Lower lobe of right lung (tissue), 2 donors: ENCODE results near the gene FBXO42. TPM values are rescaled to one million over a fixed set of nuclear protein-coding genes. Genes with fewer than 3 reads are reported as not detected.
"Not testable (repeated sequence)": the region's sequence is repeated elsewhere in the genome, so short reads cannot be mapped to it uniquely, and the experiment has no call there.

ENCODE experiments used
- ATAC-seq, 2 donors: fragments of 200-7000 bp; cut with Tn5 transposase; one replicate each; pipeline ENCODE4 v1.9.1; 2020 to 2022; ENCODE audit warnings: mild to moderate bottlenecking in 2 of 2, moderate library complexity in 2 of 2
- DNase-seq: peaks from one replicate; pipeline ENCODE4 v3.0.0-alpha.2; 2020
- H3K27ac ChIP-seq: fragments of 200-600 bp; one replicate; pipeline ENCODE4 v1.8.0; 2022
- H3K27me3 ChIP-seq: fragments of 200-600 bp; one replicate; pipeline ENCODE4 v1.8.0; 2022; ENCODE audit warnings: low read depth
- H3K36me3 ChIP-seq: fragments of 200-600 bp; one replicate; pipeline ENCODE4 v1.8.0; 2022; ENCODE audit warnings: mild to moderate bottlenecking
- H3K4me1 ChIP-seq: fragments of 200-600 bp; one replicate; pipeline ENCODE4 v1.8.0; 2022
- H3K4me3 ChIP-seq: fragments of 200-600 bp; one replicate; pipeline ENCODE4 v1.8.0; 2022; ENCODE audit warnings: mild to moderate bottlenecking
- H3K9me3 ChIP-seq: fragments of 200-600 bp; one replicate; pipeline ENCODE4 v1.8.0; 2022
- intact Hi-C: fragments of 100-400 bp; cut with DNase I; formaldehyde crosslinking; loops from one replicate; pipeline ENCODE4 v1.11.0; 2022
- total RNA-seq: library from RNA; stranded (reverse); fragmentation: NEBNext Ultra II Directional; extraction: Animal tissue kit (Norgen Biotek cat#: 25700); gene quantifications from one replicate; pipeline ENCODE4 v1.2.1, GENCODE V29; 2021
- TF ChIP-seq, protein P1 (sequence below): fragments of 200-600 bp; IDR thresholded peaks from one replicate; pipeline ENCODE4 v1.8.0; 2022; ENCODE audit warnings: antibody characterized with exemption, mild to moderate bottlenecking
- donor health status: DM: no; HTN: yes; CAD: no; lungs with severe emphysema.

FBXO42 gene
- total RNA-seq, 1 donor from 2014 or later = 21.5 TPM

DNA sequence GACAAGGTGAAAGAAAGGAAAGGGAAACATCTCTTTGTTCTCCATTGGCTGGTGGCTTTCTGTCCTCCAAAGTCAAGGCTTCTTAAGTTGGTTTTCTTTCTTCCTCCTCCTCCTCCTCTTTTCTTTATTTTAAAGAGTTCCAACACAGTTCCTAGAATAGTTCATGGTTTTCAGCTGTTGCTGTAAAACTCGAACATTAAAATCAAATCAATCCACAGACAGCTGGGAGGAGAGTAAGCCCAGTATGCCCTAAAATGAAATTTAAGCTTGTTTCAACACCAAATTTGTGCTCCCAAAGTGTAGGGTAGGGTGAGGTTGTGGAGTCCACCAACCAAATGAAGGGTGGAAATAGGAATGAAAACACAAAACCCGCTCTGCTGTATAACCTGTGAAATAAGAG, 104.8 kb downstream of the FBXO42 start:
- peaks cover 41% of the 10 kb centered on the region for H3K4me1 ChIP-seq

DNA sequence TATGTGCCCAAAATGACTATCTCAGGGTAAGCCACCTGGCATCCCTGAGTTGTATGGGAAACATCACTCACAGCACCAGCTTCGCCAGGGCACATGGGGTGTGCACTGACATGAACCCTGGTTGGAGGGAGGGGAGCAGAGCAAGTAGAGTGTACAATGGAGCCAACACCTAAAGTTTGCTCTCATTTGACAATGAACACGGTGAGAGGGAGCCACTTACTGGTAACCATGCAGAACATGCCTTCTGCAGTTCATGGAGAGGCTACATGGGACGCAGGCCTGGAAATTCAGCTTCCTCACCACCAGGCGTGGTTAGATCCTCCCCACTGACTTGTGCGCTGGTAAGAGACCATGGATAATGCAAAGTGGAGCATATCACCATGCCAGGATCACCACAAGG, 105.3 kb downstream of the FBXO42 start:
- TF ChIP-seq, protein P1, sequence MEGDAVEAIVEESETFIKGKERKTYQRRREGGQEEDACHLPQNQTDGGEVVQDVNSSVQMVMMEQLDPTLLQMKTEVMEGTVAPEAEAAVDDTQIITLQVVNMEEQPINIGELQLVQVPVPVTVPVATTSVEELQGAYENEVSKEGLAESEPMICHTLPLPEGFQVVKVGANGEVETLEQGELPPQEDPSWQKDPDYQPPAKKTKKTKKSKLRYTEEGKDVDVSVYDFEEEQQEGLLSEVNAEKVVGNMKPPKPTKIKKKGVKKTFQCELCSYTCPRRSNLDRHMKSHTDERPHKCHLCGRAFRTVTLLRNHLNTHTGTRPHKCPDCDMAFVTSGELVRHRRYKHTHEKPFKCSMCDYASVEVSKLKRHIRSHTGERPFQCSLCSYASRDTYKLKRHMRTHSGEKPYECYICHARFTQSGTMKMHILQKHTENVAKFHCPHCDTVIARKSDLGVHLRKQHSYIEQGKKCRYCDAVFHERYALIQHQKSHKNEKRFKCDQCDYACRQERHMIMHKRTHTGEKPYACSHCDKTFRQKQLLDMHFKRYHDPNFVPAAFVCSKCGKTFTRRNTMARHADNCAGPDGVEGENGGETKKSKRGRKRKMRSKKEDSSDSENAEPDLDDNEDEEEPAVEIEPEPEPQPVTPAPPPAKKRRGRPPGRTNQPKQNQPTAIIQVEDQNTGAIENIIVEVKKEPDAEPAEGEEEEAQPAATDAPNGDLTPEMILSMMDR = no peak
- peak overlapping the region; percentile 51 for H3K27ac ChIP-seq
- H3K4me3 ChIP-seq = no peak overlapping the region
- DNase-seq (no peak), ATAC-seq (no peak)
- peaks cover 41% of the 10 kb centered on the region for H3K4me1 ChIP-seq
- intact Hi-C loops = no loop called here
- H3K36me3 ChIP-seq = peaks cover 37% of the 10 kb centered on the region
- no peaks in the 10 kb centered on the region for H3K9me3 ChIP-seq
- no peaks in the 10 kb centered on the region for H3K27me3 ChIP-seq

More for the DNA sequence above, 104.8 kb downstream of the FBXO42 start:
- no peak overlapping the region for H3K4me3 ChIP-seq
- H3K27me3 ChIP-seq = no peaks in the 10 kb centered on the region
- ATAC-seq (no peak), DNase-seq (no peak)
- intact Hi-C loops = no loop called here
- TF ChIP-seq, protein P1 = no peak
- peaks cover 41% of the 10 kb centered on the region for H3K36me3 ChIP-seq
- H3K27ac ChIP-seq = peak overlapping the region; percentile 51
- no peaks in the 10 kb centered on the region for H3K9me3 ChIP-seq

DNA sequence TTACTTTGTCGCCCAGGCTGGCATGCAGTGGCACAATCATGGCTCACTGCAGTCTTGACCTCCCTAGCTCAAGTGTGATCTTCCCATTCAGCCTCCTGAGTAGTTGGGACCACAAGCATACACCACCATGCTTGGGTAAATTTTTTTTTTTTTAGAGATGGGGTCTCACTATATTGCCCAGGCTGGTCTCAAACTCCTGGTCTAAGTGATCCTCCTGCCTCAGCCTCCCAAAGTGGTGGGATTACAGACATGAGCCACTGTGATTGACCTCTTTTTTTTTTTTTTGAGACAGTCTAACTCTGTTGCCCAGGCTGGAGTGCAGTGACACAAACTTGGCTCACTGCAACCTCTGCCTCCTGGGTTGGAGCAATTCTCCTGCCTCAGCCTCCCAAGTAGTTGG, 106.0 kb downstream of the FBXO42 start:
- DNase-seq, intact Hi-C loops, H3K27me3 ChIP-seq, H3K4me3 ChIP-seq, H3K27ac ChIP-seq, ATAC-seq, H3K9me3 ChIP-seq: not testable (repeated sequence)
- H3K4me1 ChIP-seq = peaks cover 41% of the 10 kb centered on the region
- H3K36me3 ChIP-seq = peaks cover 29% of the 10 kb centered on the region

DNA sequence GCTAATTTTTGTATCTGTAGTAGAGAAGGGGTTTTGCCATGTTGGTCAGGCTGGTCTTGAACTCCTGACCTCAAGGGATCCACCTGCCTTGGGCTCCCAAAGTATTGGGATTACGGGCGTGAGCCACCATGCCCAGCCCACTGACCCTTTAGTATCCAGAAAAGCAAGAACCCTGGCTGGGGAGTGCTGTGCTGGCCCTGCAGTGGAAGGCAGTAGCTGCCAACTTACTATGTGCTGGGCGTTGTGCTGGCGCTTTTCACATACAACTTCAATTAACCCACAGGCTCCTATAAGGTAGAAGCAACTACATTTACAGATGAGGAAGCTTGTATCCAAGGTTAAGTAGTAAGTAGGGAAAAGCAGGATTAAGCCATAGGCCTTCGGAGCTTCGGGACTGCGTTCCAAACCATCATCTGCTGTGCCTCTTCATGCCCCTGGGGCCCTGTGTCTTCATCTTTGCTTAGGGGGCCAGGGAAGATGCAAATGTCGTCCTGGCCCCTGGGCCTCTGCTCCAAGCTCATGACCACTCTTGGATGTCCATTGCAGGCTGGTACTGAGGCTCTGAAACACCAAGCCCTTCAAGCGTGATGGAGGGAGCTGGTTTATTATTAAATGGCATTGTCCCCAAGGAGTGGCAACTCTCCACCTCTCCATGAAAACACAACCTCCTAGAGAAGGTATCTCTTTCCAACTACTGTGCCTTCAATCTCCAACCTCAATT, 106.6 kb downstream of the FBXO42 start:
- H3K36me3 ChIP-seq = peaks cover 23% of the 10 kb centered on the region
- no peak for DNase-seq
- intact Hi-C loops = no loop called here
- no peaks in the 10 kb centered on the region for H3K9me3 ChIP-seq
- no peak overlapping the region for H3K27ac ChIP-seq
- H3K4me1 ChIP-seq = peaks cover 41% of the 10 kb centered on the region
- no peak for ATAC-seq
- no peak overlapping the region for H3K4me3 ChIP-seq
- TF ChIP-seq, protein P1 = no peak
- no peaks in the 10 kb centered on the region for H3K27me3 ChIP-seq

DNA sequence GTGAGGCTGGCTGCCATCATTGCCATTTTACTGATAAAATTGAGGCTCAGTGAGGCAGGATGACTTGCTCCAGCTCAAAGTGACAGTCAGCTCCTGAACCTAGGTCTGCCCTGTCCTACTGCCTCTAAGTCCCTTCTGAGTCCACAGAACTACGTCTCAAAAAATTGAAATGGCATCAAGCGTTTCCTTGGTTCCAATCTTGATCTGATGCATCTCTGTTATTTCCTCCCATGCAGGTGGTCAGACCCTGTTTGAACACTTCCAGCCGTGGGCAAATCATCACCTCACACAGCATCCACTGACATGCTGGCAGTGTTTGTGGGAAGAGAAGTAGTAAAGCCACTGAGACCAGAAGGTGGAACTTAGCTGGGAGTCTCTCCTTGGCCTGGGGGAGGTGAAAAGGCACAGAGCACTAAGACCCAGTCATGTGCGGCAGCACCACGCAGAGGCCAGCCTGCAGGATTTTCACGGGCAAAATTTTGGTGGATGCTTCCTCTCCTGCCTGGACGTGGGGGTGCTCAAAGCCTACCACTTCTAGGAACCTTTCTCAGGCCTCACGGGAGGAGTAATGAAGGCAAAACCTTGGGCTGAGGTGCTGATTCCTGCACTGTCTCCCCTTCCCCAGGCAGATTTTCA, 107.5 kb downstream of the FBXO42 start:
- H3K27me3 ChIP-seq = no peaks in the 10 kb centered on the region
- H3K4me1 ChIP-seq = peaks cover 35% of the 10 kb centered on the region
- ATAC-seq (no peak), DNase-seq (no peak)
- H3K36me3 ChIP-seq = peaks cover 22% of the 10 kb centered on the region
- H3K4me3 ChIP-seq = no peak overlapping the region
- no peaks in the 10 kb centered on the region for H3K9me3 ChIP-seq
- intact Hi-C loops = no loop called here
- no peak overlapping the region for H3K27ac ChIP-seq
- TF ChIP-seq, protein P1 = no peak
